Erythroblast (primary cell): ENCODE data around the gene ARL2.

Source experiments
- GATA1 ChIP-seq: IDR thresholded peaks from 2 replicates; pipeline ENCODE4 v1.6.1; 2011; ENCODE audit warnings: low read depth, mild to moderate bottlenecking, control low read depth, low read length, moderate library complexity
- POLR2A ChIP-seq: IDR thresholded peaks from 2 replicates; pipeline ENCODE4 v1.6.1; 2011; ENCODE audit warnings: mild to moderate bottlenecking, low read length

DNA sequence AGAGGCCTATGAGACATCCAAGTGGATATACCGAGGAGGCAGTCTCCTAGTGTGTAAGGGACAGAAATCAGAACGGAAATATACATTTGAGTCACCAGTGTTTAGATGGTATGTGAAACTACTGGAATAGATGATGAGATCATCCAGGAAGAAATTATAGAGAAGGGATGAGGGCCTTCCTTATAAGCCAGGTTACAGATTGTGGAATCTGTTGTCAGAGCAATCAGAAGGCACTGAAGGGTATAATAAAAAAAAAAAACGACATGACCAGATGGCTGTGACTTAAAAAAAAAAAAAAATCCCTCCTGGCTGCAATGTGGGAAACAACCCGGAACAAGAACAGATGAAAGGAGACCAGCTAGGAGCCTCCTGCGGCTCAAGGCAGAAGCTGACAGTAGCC lies 44.8 kb upstream of the ARL2 start:
- TF ChIP-seq POLR2A (no peak), GATA1 (no peak)
